Suprapubic skin (tissue), 4 donors: ENCODE results near the gene CLPX. TPM values are rescaled to one million over a fixed set of nuclear protein-coding genes. Genes with fewer than 3 reads are reported as not detected.
A peak's percentile ranks its signal among the peaks of the same experiment; 100 is the strongest.
"Not testable (repeated sequence)": the region's sequence is repeated elsewhere in the genome, so short reads cannot be mapped to it uniquely, and the experiment has no call there.

ENCODE experiments used
- DNase-seq, 2 donors: peaks; one replicate each; pipeline ENCODE4 v3.0.0-alpha.2; 2019; ENCODE audit warnings: low spot score in 2 of 2
- H3K27ac ChIP-seq: fragments of 200-600 bp; sonication (generic); one replicate; pipeline ENCODE4 v1.5.1; 2019
- H3K27me3 ChIP-seq: fragments of 200-600 bp; sonication (generic); one replicate; pipeline ENCODE4 v1.5.1; 2019
- H3K36me3 ChIP-seq: fragments of 200-600 bp; sonication (generic); one replicate; pipeline ENCODE4 v1.5.1; 2019
- H3K4me1 ChIP-seq: fragments of 200-600 bp; sonication (generic); one replicate; pipeline ENCODE4 v1.5.1; 2019
- H3K4me3 ChIP-seq: fragments of 200-600 bp; sonication (generic); one replicate; pipeline ENCODE4 v1.5.1; 2019; ENCODE audit warnings: mild to moderate bottlenecking
- H3K9me3 ChIP-seq: fragments of 200-600 bp; sonication (generic); one replicate; pipeline ENCODE4 v1.5.1; 2019
- EP300 ChIP-seq: sonication (generic); formaldehyde crosslinking; IDR thresholded peaks from one replicate; pipeline ENCODE4 v1.6.1; 2017; ENCODE audit warnings: antibody characterized with exemption
- POLR2A ChIP-seq, 2 donors: fragments of 450-650 bp; IDR thresholded peaks; one replicate each; pipeline ENCODE4 v1.6.1; 2017; ENCODE audit warnings: antibody characterized with exemption in 2 of 2, mild to moderate bottlenecking in 2 of 2, moderate library complexity in 2 of 2
- POLR2AphosphoS5 ChIP-seq, 3 donors: sonication (generic); formaldehyde crosslinking; IDR thresholded peaks; one replicate each; pipeline ENCODE4 v1.6.1; 2017; ENCODE audit warnings: antibody characterized with exemption in 3 of 3
- WGBS: methylation state at CpG from one replicate; pipeline ENCODE4 v1.1.5; 2018; 5-methylcytosine and 5-hydroxymethylcytosine counted together
- total RNA-seq, 4 donors: library from RNA; depleted of rRNA; stranded (reverse); fragments of >200 nt; gene quantifications; one replicate each; pipeline ENCODE4 v1.1.0, GENCODE V29; 2016
- TF ChIP-seq, protein P1 (sequence below), 2 donors: fragments of 200-600 bp in 1 of 2; fragments of 450-650 bp in 1 of 2; sonication (generic) in 1 of 2; IDR thresholded peaks; one replicate each; pipeline ENCODE4 v1.5.1; 2016 to 2019; ENCODE audit warnings: antibody characterized with exemption in 2 of 2, mild to moderate bottlenecking in 1 of 2, moderate library complexity in 1 of 2

CLPX gene
- total RNA-seq, 4 donors from 2014 or later = 45.5 to 103 (median 58.3) TPM

DNA sequence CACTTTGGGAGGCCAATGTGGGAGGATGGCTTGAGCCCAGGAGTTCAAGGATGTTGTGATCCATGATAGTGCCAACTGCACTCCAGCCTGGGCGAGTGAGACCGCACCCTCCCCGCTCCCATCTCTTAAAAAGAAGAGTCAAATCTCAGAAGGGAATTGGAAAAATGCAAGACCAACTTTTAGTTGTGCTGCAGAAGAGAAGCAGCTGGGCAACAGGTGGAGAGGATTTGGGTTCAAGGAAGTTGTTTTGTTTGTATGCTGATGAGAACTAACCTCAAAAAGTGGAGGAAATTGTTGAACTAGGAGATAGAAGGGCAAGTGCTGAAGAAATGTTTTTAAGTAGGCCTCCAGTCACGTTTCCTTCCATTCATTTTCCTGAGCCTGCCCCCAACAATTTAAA is 38.7 kb downstream of the CLPX start:
- peaks cover 31% of the 10 kb centered on the region for H3K36me3 ChIP-seq
- H3K4me1 ChIP-seq = no peaks in the 10 kb centered on the region
- 73% methylated on average over 4 of the region's 4 CpGs for WGBS
- H3K27me3 ChIP-seq = no peaks in the 10 kb centered on the region
- no peaks in the 10 kb centered on the region for H3K9me3 ChIP-seq
- no peak for TF ChIP-seq EP300
- TF ChIP-seq, protein P1, sequence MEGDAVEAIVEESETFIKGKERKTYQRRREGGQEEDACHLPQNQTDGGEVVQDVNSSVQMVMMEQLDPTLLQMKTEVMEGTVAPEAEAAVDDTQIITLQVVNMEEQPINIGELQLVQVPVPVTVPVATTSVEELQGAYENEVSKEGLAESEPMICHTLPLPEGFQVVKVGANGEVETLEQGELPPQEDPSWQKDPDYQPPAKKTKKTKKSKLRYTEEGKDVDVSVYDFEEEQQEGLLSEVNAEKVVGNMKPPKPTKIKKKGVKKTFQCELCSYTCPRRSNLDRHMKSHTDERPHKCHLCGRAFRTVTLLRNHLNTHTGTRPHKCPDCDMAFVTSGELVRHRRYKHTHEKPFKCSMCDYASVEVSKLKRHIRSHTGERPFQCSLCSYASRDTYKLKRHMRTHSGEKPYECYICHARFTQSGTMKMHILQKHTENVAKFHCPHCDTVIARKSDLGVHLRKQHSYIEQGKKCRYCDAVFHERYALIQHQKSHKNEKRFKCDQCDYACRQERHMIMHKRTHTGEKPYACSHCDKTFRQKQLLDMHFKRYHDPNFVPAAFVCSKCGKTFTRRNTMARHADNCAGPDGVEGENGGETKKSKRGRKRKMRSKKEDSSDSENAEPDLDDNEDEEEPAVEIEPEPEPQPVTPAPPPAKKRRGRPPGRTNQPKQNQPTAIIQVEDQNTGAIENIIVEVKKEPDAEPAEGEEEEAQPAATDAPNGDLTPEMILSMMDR (IDR thresholded peaks at IDR 0.05) = no peak
- TF ChIP-seq POLR2AphosphoS5 (IDR thresholded peaks at IDR 0.05) = no peak
- TF ChIP-seq POLR2A (IDR thresholded peaks at IDR 0.05) = no peak
- no peak overlapping the region for H3K27ac ChIP-seq
- H3K4me3 ChIP-seq = no peak overlapping the region
- DNase-seq = no peak

DNA sequence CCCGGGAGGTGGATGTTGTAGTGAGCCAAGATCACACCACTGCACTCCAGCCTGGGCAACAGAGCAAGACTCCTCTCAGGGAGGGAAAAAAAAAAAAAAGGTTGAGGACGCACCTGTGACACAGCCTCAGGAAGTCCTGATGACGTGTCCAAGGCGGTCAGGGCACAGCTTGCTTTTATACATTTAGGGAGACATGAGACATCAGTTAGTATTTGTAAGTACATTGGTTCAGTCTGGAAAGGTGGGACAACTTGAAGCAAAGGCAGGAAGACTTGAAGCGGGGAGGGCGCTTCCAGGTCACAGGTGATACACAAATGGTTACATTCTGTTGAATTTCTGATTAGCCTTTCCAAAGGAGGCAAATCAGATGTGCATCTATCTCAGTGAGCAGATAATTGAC is 46.5 kb downstream of the CLPX start:
- H3K4me1 ChIP-seq, H3K4me3 ChIP-seq, H3K27ac ChIP-seq, DNase-seq, H3K9me3 ChIP-seq, H3K36me3 ChIP-seq, H3K27me3 ChIP-seq: not testable (repeated sequence)
- 89% methylated on average over 6 of the region's 6 CpGs for WGBS

- H3K27me3 ChIP-seq, H3K4me1 ChIP-seq, DNase-seq, H3K4me3 ChIP-seq, H3K36me3 ChIP-seq, H3K9me3 ChIP-seq, H3K27ac ChIP-seq: not testable (repeated sequence)
- WGBS = 96% methylated on average over 4 of the region's 4 CpGs
Measured at GRCh38 chr15:65137893-65138292, 47.2 kb downstream of the CLPX start.

DNA sequence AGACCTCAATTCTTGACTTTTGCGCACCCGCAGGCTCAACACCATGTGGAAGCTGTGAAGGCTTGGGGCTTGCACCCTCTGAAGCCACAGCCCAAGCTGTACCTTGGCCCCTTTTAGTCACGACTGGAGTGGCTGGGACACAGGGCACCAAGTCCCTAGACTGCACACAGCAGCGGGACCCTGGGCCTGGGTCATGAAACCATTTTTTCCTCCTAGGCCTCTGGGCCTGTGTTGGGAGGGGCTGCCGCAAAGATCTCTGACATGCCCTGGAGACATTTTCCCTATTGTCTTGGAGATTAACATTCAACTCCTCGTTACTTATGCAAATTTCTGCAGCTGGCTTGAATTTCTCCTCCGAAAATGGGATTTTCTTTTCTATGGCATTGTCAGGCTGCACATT is 48.1 kb downstream of the CLPX start:
- not testable (repeated sequence) for H3K27ac ChIP-seq, H3K36me3 ChIP-seq, H3K27me3 ChIP-seq, H3K4me3 ChIP-seq, H3K9me3 ChIP-seq, DNase-seq
- peaks cover 15% of the 10 kb centered on the region for H3K4me1 ChIP-seq
- WGBS = 95% methylated on average over 7 of the region's 7 CpGs

DNA sequence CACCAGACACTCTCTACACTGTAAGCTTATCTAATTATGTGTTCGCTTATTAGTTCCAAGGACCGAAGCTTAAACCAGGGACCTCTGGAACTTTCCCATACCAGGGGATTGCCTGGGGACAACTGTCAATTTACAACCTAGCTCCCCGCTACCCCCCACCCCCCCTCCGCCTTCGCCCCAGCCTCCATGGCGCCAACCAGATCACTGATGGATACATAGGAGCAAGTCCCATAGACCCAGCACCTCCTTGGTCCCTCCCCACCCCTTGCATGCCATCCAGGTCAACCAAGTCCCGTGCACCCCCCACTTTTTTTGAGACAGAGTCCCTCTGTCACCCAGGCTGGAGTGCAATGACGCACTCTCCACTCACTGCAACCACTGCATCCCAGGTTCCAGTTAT is 50.6 kb downstream of the CLPX start:
- Histone ChIP-seq H3K4me3 (no peak overlapping the region), H3K36me3 (peaks cover 9% of the 10 kb centered on the region), H3K27me3 (no peaks in the 10 kb centered on the region), H3K9me3 (no peaks in the 10 kb centered on the region), H3K27ac (no peak overlapping the region), H3K4me1 (peaks cover 34% of the 10 kb centered on the region)
- 92% methylated on average over 8 of the region's 8 CpGs for WGBS
- TF ChIP-seq EP300 (no peak), POLR2A (IDR thresholded peaks at IDR 0.05) (no peak), POLR2AphosphoS5 (IDR thresholded peaks at IDR 0.05) (no peak)
- TF ChIP-seq, protein P1 (IDR thresholded peaks at IDR 0.05) = no peak
- DNase-seq = no peak

GRCh38 chr15:65133548-65134200 is 51.5 kb downstream of the CLPX start, which contains the start of gene PDCD7:
TSS of gene PDCD7 (minus strand) at chr15:65133808. CDS start at chr15:65133781, 27 bp downstream.
- no peaks in the 10 kb centered on the region for H3K27me3 ChIP-seq
- H3K27ac ChIP-seq = peak within 1 kb of the TSS; percentile 93
- peak within 1 kb of the TSS; percentile 97 for H3K4me3 ChIP-seq
- H3K9me3 ChIP-seq = no peaks in the 10 kb centered on the region
- H3K36me3 ChIP-seq = peaks cover 17% of the 10 kb centered on the region
- DNase-seq = peak; percentile 85 to 90
- peaks cover 34% of the 10 kb centered on the region for H3K4me1 ChIP-seq
- no peak for TF ChIP-seq EP300
- TF ChIP-seq, protein P1 (IDR thresholded peaks at IDR 0.05) = no peak
- peak; percentile 23 to 75 (median 41) for TF ChIP-seq POLR2AphosphoS5 (IDR thresholded peaks at IDR 0.05)
- TF ChIP-seq POLR2A (IDR thresholded peaks at IDR 0.05) = peak in 1 of 2 donors; percentile 64
- 2% methylated on average over 23 of the region's 45 CpGs for WGBS
